Neural progenitor cell (in vitro differentiated cells): Measurements from ENCODE around the gene APOL3. TPM values are rescaled to one million over a fixed set of nuclear protein-coding genes. Genes with fewer than 3 reads are reported as not detected.

Source experiments
- DNase-seq: peaks from one replicate; pipeline ENCODE4 v3.0.0-alpha.2; 2016; ENCODE audit warnings: low spot score
- H2AFZ ChIP-seq: fragments of 200-600 bp; sonication (generic); replicated peaks from 2 replicates; pipeline ENCODE4 v1.6.1; 2016; ENCODE audit warnings: antibody characterized with exemption
- H3F3A ChIP-seq: fragments of 200-600 bp; sonication (generic); 2 replicates; pipeline ENCODE4 v1.6.1; 2016; ENCODE audit warnings: antibody characterized with exemption, low read depth
- H3K27ac ChIP-seq: fragments of 200-600 bp; sonication (generic); 2 replicates; pipeline ENCODE4 v1.5.1; 2016; ENCODE audit warnings: mild to moderate bottlenecking
- H3K27me3 ChIP-seq: fragments of 200-600 bp; sonication (generic); 2 replicates; pipeline ENCODE4 v1.6.1; 2016; ENCODE audit warnings: mild to moderate bottlenecking, moderate library complexity
- H3K36me3 ChIP-seq: fragments of 200-600 bp; sonication (generic); 2 replicates; pipeline ENCODE4 v1.5.1; 2016
- H3K4me1 ChIP-seq: fragments of 200-600 bp; sonication (generic); 2 replicates; pipeline ENCODE4 v1.6.1; 2016; ENCODE audit warnings: mixed run types
- H3K4me2 ChIP-seq: fragments of 200-600 bp; sonication (generic); 2 replicates; pipeline ENCODE4 v1.6.1; 2016
- H3K4me3 ChIP-seq: fragments of 200-600 bp; sonication (generic); 2 replicates; pipeline ENCODE4 v1.5.1; 2016
- H3K79me2 ChIP-seq: fragments of 200-600 bp; sonication (generic); 2 replicates; pipeline ENCODE4 v1.6.1; 2016; ENCODE audit warnings: low read depth
- H3K9ac ChIP-seq: fragments of 200-600 bp; sonication (generic); 2 replicates; pipeline ENCODE4 v1.6.1; 2016
- H3K9me3 ChIP-seq: fragments of 200-600 bp; sonication (generic); 2 replicates; pipeline ENCODE4 v1.5.1; 2016; ENCODE audit warnings: low read depth
- H4K20me1 ChIP-seq: fragments of 200-600 bp; sonication (generic); 2 replicates; pipeline ENCODE4 v1.6.1; 2016; ENCODE audit warnings: low read depth
- H3K27ac Mint-ChIP-seq: 3 replicates; pipeline ENCODE4 v1.8.0; 2021; ENCODE audit warnings: mixed read lengths
- H3K27me3 Mint-ChIP-seq: 2 replicates; pipeline ENCODE4 v1.8.0; 2022; ENCODE audit warnings: low read depth, mild to moderate bottlenecking, inconsistent platforms, moderate library complexity, mixed read lengths; ENCODE audit not compliant: insufficient read depth
- H3K36me3 Mint-ChIP-seq: 3 replicates; pipeline ENCODE4 v1.8.0; 2021; ENCODE audit warnings: mixed read lengths
- H3K4me1 Mint-ChIP-seq: 3 replicates; pipeline ENCODE4 v1.8.0; 2021; ENCODE audit warnings: mixed read lengths
- H3K4me3 Mint-ChIP-seq: 3 replicates; pipeline ENCODE4 v1.8.0; 2021; ENCODE audit warnings: mild to moderate bottlenecking, moderate library complexity, mixed read lengths
- H3K9me3 Mint-ChIP-seq: 3 replicates; pipeline ENCODE4 v1.8.0; 2020; ENCODE audit warnings: mixed read lengths
- EZH2 ChIP-seq: fragments of 200-600 bp; sonication (generic); IDR thresholded peaks from 2 replicates; pipeline ENCODE4 v1.6.1; 2017; ENCODE audit warnings: antibody characterized with exemption, mild to moderate bottlenecking, moderate library complexity
- EZH2phosphoT487 ChIP-seq: fragments of 200-600 bp; sonication (generic); IDR thresholded peaks from 2 replicates; pipeline ENCODE4 v1.6.1; 2017; ENCODE audit warnings: antibody characterized with exemption
- total RNA-seq: library from RNA; depleted of rRNA; stranded (reverse); fragments of >200 nt; gene quantifications from 2 replicates; pipeline ENCODE4 v1.2.3, GENCODE V29; 2015; ENCODE audit warnings: low replicate concordance
- TF ChIP-seq, protein P1 (sequence below): fragments of 200-600 bp; sonication (generic); IDR thresholded peaks from 2 replicates; pipeline ENCODE4 v1.5.1; 2017; ENCODE audit warnings: antibody characterized with exemption, mild to moderate bottlenecking

APOL3 gene
- total RNA-seq, 1 donor from 2014 or later, result not detected

DNA sequence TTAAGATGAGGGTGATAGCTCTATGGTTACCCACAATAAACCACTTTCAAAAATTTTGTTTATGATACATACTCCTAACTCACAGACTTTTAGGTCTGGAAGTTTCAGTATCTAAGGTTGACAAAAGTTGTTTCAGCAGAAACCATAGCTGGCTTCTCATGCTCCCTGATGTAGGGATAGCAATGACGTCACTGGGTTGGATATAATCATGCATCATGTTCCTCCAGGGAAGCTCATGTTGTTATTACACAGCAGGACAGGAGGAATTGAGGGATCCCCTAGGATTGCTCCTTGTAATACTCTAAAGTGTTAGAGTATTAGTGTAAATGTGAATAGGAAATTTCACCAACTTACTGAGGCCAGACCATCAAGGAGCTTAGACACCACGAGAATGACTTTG, 23.6 kb downstream of the APOL3 start:
- DNase-seq, result no peak

DNA sequence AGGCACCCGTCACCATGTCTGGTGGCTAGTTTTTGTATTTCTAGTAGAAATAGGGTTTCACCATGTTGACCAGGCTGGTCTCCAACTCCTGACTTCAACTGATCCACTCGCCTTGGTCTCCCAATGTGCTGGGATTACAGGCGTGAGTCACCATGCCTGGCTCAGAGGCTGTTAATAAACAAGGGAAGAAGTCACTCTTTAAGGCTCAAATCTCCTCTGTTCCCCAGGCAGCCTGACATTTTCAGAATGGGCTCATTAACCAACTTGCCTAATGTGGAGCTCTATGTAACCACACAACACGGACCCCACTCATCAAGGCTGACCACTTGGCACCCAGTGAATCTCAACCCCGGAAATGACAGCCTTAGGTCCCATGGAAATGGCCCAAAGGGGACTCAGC, 24.1 kb downstream of the APOL3 start:
- no peaks in the 10 kb centered on the region for H4K20me1 ChIP-seq
- no peak overlapping the region for H3K4me3 Mint-ChIP-seq
- no peak overlapping the region for H3K4me2 ChIP-seq
- TF ChIP-seq, protein P1, sequence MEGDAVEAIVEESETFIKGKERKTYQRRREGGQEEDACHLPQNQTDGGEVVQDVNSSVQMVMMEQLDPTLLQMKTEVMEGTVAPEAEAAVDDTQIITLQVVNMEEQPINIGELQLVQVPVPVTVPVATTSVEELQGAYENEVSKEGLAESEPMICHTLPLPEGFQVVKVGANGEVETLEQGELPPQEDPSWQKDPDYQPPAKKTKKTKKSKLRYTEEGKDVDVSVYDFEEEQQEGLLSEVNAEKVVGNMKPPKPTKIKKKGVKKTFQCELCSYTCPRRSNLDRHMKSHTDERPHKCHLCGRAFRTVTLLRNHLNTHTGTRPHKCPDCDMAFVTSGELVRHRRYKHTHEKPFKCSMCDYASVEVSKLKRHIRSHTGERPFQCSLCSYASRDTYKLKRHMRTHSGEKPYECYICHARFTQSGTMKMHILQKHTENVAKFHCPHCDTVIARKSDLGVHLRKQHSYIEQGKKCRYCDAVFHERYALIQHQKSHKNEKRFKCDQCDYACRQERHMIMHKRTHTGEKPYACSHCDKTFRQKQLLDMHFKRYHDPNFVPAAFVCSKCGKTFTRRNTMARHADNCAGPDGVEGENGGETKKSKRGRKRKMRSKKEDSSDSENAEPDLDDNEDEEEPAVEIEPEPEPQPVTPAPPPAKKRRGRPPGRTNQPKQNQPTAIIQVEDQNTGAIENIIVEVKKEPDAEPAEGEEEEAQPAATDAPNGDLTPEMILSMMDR, result no peak
- TF ChIP-seq EZH2phosphoT487 (no peak), EZH2 (no peak)
- no peak overlapping the region for H3K9ac ChIP-seq
- H3K9me3 Mint-ChIP-seq, result no peaks in the 10 kb centered on the region
- H3K4me1 Mint-ChIP-seq, result peaks cover 13% of the 10 kb centered on the region
- no peak for DNase-seq
- H3K36me3 ChIP-seq, result no peaks in the 10 kb centered on the region
- H3K9me3 ChIP-seq, result no peaks in the 10 kb centered on the region
- no peak overlapping the region for H3K4me3 ChIP-seq
- H3K27me3 Mint-ChIP-seq, result peaks cover 11% of the 10 kb centered on the region
- H3K27me3 ChIP-seq, result no peaks in the 10 kb centered on the region
- H3K27ac ChIP-seq, result no peak overlapping the region
- H3F3A ChIP-seq, result no peaks in the 10 kb centered on the region
- no peak overlapping the region for H2AFZ ChIP-seq
- H3K36me3 Mint-ChIP-seq, result no peaks in the 10 kb centered on the region
- H3K27ac Mint-ChIP-seq, result no peak overlapping the region
- no peaks in the 10 kb centered on the region for H3K79me2 ChIP-seq
- H3K4me1 ChIP-seq, result peaks cover 11% of the 10 kb centered on the region

More for the DNA sequence above, 23.6 kb downstream of the APOL3 start:
- H3K27ac Mint-ChIP-seq, result no peak overlapping the region
- H3K9me3 Mint-ChIP-seq, result no peaks in the 10 kb centered on the region
- Histone ChIP-seq H3K9ac (no peak overlapping the region), H3K36me3 (no peaks in the 10 kb centered on the region), H3K27ac (no peak overlapping the region), H3K9me3 (no peaks in the 10 kb centered on the region), H3K27me3 (no peaks in the 10 kb centered on the region), H3K4me2 (no peak overlapping the region), H3F3A (no peaks in the 10 kb centered on the region), H2AFZ (no peak overlapping the region), H3K79me2 (no peaks in the 10 kb centered on the region), H3K4me1 (peaks cover 6% of the 10 kb centered on the region), H3K4me3 (no peak overlapping the region), H4K20me1 (no peaks in the 10 kb centered on the region)
- H3K4me1 Mint-ChIP-seq, result peaks cover 13% of the 10 kb centered on the region
- no peak overlapping the region for H3K4me3 Mint-ChIP-seq
- TF ChIP-seq, protein P1, result no peak
- no peak for TF ChIP-seq EZH2
- no peak for TF ChIP-seq EZH2phosphoT487
- H3K36me3 Mint-ChIP-seq, result no peaks in the 10 kb centered on the region
- peaks cover 11% of the 10 kb centered on the region for H3K27me3 Mint-ChIP-seq

DNA sequence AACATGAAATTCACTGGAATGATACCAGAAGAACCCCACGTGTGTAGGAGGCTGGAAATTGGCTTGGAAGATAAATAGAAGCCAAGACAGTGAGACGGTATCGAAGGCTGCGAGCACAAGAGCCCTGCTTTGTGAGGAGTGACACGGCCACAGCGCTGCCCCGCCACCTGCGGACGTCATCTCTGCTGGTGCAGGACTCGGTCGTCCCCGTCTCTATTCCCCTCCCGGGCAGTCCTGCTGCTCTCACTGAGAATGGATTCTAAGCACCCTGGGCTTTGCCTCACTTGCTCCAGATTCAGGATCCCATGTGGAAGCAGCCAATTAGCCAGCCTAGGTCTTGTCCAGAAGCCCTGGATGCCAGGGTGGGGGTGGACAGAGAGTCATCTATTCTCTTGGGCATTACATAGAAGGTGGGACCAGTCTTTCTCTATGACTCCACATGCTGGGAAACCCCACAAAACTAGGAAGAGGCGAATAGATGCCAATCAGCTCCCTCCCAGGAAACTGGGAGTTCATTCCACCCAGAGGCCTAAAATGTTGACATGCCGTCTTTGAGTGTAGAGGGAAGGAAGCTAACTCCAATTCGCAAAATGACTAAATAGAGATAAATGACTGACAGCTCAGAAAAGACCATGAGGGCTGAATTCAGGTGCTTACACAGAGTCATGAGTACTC, 25.1 kb downstream of the APOL3 start:
- DNase-seq, result no peak
- no peak overlapping the region for H3K27ac Mint-ChIP-seq

More for the DNA sequence above, 25.1 kb downstream of the APOL3 start:
- no peak overlapping the region for H2AFZ ChIP-seq
- H3K27me3 ChIP-seq, result no peaks in the 10 kb centered on the region
- H3K9me3 Mint-ChIP-seq, result peaks cover 2% of the 10 kb centered on the region
- peaks cover 5% of the 10 kb centered on the region for H3K4me1 Mint-ChIP-seq
- H3K9ac ChIP-seq, result no peak overlapping the region
- no peaks in the 10 kb centered on the region for H3K79me2 ChIP-seq
- no peak overlapping the region for H3K4me2 ChIP-seq
- no peaks in the 10 kb centered on the region for H3K36me3 Mint-ChIP-seq
- no peak overlapping the region for H3K27ac ChIP-seq
- no peaks in the 10 kb centered on the region for H4K20me1 ChIP-seq
- no peak overlapping the region for H3K4me3 ChIP-seq
- H3K27me3 Mint-ChIP-seq, result peaks cover 8% of the 10 kb centered on the region
- H3K4me1 ChIP-seq, result peaks cover 14% of the 10 kb centered on the region
- no peaks in the 10 kb centered on the region for H3K9me3 ChIP-seq
- no peaks in the 10 kb centered on the region for H3F3A ChIP-seq
- H3K36me3 ChIP-seq, result no peaks in the 10 kb centered on the region
- TF ChIP-seq EZH2phosphoT487 (no peak), EZH2 (no peak)
- TF ChIP-seq, protein P1, result no peak
- no peak overlapping the region for H3K4me3 Mint-ChIP-seq
